GM19468 (cell line): Measurements from ENCODE around the gene CAPN13.

ENCODE experiments used
- ATAC-seq: cut with Tn5 transposase; IDR thresholded peaks from one replicate; pipeline ENCODE4 v1.9.1; 2021; ENCODE audit warnings: mild to moderate bottlenecking, moderate library complexity, moderate number of reproducible peaks; ENCODE audit not compliant: unreplicated experiment; ENCODE audit errors: extremely low read depth

The CAPN13 gene

DNA sequence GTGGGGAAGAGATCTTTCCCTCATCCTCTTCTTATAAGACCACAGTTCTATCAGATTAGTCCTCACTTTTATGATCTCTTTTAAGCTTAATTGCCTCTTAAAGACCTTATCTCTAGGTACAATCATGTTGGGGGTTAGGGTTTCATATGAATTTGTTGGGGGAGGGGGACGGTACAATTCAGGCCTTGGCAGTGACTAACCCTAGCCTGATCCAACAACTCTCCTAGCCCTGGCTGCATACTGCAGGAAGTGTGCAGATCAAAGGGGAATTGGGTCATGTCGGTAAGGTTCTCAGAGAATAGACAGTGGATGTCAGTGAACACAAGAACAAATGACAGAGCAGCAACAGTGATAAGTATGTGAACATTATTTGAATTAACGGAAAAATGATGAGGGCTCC is 16.4 kb downstream of the CAPN13 start:
- ATAC-seq, result no peak

DNA sequence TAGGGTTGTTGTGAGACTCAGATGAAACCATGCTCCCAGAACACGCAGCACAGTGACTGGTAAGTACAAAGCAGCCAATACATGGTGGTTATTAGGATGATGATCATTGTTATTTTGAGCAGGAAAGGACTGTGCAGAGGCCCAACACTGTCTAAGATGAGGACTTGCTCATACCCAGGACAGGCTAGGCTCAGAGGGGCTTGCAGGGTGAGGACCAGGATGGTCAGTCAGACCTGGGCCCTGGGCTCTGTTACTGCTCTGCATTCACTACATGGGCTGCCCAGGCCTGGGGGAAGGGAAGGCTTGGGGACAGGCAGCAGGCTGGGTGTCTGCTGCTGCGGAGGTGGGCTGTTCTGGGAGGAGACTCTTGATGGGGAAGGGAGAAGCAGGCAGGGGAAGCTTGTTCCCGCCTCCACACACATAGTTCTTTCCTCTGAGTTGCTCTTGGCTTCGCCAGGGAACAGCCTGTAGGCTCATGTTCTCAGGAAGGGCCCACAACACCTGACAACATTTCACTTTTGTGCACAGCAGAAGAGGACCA is 17.5 kb downstream of the CAPN13 start:
- ATAC-seq, result no peak

- ATAC-seq, result no peak
Observed at GRCh38 chr2:30786923-30787685, 20.1 kb downstream of the CAPN13 start.

- ATAC-seq, result no peak
Observed at GRCh38 chr2:30784682-30785081, 22.6 kb downstream of the CAPN13 start.

- ATAC-seq, result no peak
Observed at GRCh38 chr2:30781961-30782533, 25.2 kb downstream of the CAPN13 start.

DNA sequence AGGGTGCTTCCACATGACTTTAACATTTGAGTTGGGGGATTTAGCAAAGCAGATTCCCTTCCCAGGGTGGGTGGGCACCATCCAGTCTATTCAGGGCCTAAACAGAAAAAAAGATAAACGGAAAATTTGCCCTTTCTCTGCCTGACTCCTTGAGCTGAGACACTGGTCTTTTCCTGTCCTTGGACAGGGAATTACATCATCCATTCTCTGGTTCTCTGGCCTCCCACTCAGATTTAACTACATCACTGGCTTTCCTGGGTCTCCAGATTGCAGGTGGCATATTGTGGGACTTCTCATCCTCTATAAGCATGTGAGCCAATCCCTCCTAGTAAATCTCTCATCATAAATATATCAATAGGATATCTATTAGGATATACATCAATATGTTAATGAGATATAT is 25.8 kb downstream of the CAPN13 start:
- no peak for ATAC-seq

DNA sequence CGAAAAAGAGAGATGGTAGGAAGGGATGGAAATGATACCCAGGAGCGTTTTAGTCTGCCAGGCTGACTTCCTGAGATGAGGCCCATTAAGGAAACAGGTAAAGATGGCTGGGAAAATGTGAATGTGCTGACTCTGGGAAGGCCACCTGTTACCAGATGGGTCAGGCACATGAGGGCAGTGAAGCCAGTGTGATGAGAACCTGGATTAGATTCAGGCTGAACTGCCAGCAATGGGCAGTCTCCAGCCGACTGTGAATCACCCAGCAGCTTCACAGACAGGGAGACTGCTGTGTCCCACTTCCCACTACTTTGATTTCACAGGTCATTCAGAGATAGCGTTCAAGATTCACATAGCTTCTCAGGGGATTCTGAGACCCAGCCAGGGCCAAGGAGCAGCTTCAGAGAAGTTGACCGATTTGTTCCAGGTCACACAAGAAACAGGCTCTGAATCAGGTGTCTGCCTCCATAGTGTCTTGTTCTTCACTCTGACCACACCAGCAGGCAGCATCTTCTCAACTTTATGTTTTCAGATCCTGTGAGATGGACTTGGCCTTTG is 26.4 kb downstream of the CAPN13 start:
- ATAC-seq, result no peak

DNA sequence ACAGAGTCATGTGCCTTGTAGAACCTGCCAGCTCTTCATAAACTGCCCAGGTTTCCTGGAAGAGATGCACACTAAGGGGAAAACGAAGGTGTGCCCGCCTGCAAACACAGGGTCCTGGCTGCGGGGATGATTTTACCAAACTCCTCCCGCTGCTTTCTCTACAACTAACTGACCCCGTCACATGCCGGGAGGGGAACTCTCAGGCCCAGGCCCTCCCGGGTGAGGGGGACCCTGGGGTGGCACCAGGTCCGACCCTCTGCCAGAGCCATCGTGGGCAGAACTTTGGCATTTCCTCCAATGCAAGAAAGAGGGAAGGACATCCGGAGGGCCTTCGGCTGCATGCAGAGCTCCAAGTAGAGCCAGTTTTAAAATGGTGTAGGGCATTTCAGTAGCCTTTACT is 28.6 kb downstream of the CAPN13 start:
- no peak for ATAC-seq

- no peak for ATAC-seq
Observed at GRCh38 chr2:30777661-30778505, 29.4 kb downstream of the CAPN13 start.

DNA sequence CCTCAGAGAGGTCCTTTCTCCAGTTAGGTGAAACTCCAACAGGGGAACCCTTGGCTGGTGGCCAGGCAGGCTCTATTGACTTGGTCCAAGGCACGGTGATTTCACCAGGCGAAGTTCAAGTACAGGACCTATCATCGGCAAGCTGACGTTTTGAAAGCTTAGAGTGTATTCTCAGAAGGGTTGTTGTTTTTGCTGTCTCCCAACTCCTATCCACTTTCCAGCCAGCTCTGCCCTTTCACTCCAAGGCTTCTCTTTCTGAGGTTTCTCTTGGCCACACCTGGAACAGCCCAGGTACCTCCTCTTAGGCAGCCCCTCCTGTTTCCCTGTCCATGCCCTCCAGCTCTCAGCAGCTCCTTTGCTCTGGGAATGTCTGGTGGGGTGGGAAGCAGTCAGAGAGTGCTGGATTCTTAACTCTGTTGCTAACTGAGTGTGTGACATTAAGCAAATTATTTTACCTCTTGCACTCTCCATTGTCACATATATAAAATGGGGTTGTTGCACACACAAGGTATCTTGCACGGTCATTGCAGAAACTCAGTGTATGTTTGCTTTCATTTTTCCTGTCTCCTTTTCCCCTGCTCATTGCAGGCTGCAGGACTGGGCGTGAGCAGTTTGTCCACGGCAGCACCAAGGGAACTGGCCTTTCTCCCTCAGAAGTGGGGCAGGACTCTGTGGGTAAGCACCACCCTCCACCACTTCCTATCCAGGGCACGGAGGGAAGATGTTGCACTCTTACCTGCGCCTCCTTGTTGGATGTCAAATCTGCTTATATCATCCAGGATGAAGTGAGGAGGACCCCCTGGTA is 30.2 kb downstream of the CAPN13 start:
- ATAC-seq, result no peak

DNA sequence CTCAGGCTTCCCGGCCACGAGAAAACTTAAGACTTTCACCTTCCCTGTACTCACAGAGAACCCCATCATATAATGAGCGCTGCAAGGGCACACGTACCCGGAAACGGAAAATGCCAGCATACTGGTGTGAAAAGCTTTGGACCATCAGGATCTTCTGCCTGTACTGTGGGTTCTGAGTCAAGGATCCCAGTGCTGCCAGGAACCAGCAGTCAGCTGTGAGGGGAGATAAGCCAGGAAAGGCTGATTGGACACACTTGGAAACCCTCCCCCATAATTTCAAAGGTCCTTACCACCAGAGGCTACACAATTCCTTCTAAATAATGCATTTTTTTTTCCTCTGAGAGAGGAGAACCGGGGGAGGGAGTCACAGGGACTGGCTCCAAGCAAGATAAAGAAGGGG is 31.4 kb downstream of the CAPN13 start:
- no peak for ATAC-seq

- ATAC-seq, result no peak
Observed at GRCh38 chr2:30772021-30772705, 35.1 kb downstream of the CAPN13 start.

DNA sequence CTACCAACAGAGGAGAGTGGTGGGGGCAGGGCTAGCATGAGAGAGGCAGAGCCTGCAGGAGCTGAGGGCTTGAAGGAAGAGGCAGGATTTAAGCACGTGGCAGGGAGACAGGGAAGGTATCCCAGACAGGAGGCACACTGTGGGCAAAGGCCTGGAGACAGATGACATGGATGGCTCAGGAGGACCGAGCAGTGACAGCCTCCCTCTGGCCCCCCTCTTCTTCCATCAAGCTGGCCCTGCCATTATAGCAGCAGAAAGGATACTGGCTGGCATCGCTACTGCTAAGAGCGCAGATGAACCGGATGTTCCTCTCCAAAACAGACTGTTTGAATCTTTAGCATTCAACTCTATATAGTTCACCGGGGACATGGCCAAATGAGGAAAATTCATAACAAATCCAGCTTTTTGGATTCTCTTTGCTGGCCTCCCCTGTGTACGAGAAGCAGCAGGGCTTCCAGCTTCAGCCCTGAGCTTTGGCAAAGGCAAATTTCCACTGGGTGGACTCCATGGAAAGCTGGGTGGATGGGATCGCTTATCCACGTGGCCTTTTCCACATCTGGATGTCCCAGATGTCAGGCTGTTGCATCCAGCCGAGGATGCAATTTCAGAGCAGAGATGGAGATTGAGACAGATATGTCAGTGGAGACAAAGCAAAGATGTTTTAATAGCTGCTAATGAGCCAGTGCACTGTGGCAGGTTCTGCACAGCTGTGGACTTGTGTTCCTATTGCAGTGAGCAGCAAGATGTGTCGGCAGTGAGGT is 36.2 kb downstream of the CAPN13 start:
- ATAC-seq, result no peak

GRCh38 chr2:30769891-30770462 is 37.3 kb downstream of the CAPN13 start:
- ATAC-seq, result no peak

- no peak for ATAC-seq
Observed at GRCh38 chr2:30769481-30769780, 37.8 kb downstream of the CAPN13 start.

- ATAC-seq, result no peak
Observed at GRCh38 chr2:30768708-30769480, 38.4 kb downstream of the CAPN13 start.

DNA sequence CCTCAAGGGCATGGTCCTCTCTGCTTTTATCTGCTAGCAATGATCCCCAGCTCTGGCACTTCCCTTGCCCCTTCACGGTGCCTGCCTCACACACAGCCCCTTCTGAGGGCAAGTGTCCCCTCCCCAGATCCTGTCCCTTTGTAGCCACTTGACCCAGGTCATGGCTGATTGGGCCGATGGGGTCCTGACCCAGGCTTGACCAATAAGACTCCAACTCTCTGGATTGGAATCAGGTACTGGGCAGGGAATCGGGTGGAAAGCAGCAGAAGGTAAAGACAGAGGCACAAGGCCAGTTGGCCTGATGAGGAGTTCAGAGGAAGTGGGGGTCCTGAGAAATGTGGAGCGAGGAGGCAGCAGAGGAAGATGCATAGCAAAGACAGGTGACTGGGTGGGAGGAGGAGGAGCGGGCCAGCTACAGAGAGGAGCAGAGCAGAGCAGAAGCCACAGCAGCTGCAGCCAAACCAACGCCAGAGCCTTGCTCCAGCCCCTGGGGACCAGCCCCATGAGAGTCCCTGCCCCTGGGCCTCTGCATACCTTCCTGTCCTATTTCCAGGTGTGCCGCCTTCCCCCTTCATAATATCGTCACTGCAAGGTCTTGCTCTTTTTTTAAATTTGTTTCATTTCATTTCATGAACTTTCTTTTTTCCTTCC is 39.1 kb downstream of the CAPN13 start:
- no peak for ATAC-seq
